Activated naive CD4-positive, alpha-beta T cell treated with anti-CD3 and anti-CD28 coated beads, Interleukin-2, amount 50 U/mL, for 16 hours (primary cell): ENCODE measurements around the gene GPT2.

Experiments
- DNase-seq: peaks from one replicate; pipeline ENCODE4 v3.0.0-alpha.2; 2020

Gene GPT2, protein sequence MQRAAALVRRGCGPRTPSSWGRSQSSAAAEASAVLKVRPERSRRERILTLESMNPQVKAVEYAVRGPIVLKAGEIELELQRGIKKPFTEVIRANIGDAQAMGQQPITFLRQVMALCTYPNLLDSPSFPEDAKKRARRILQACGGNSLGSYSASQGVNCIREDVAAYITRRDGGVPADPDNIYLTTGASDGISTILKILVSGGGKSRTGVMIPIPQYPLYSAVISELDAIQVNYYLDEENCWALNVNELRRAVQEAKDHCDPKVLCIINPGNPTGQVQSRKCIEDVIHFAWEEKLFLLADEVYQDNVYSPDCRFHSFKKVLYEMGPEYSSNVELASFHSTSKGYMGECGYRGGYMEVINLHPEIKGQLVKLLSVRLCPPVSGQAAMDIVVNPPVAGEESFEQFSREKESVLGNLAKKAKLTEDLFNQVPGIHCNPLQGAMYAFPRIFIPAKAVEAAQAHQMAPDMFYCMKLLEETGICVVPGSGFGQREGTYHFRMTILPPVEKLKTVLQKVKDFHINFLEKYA

DNA sequence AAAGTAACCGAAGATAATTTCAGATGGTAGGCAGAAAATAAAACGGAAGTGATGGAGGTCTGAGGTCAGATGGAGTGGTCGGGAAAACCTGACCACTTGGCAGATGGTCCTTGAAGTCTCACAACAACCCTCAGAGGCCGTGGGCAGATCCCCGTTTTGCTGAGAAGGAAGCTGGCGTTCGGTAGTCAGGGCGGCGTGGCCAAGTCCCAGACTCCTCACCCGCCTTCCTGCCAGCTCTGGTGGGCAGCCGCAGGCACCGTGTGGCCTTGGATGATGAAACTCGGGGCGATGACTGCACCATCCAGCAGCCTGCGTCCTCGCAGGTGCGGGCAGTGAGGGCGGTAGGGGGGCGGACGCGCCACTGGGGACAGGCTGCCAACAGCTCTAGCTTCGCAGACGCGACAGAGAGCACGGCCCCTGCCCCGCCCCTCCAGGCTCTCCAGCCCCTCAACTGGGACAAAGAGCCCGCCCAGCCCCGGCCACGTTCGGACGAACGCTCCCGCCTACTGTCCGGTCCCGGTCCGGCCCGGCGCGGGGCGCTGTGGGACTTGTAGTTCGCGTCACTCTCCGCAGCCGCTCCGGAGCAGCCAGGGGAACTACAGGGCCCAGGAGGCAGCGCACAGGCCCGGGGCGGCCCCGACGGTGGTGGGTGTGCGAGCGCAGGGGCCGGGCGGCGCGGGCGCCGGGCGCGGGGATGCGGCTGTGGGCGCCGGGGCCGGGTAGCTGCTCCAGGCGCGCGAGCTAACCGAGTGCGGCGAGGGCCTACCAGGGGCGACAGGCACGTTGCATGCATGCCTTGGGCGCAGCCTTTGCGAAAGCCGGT, at the start of gene GPT2:
Gene GPT2 (plus strand): TSS at position 673 of the 823 bp plus-strand sequence. CDS start 354 bp downstream, outside the sequence.
- peak; percentile 84 for DNase-seq

DNA sequence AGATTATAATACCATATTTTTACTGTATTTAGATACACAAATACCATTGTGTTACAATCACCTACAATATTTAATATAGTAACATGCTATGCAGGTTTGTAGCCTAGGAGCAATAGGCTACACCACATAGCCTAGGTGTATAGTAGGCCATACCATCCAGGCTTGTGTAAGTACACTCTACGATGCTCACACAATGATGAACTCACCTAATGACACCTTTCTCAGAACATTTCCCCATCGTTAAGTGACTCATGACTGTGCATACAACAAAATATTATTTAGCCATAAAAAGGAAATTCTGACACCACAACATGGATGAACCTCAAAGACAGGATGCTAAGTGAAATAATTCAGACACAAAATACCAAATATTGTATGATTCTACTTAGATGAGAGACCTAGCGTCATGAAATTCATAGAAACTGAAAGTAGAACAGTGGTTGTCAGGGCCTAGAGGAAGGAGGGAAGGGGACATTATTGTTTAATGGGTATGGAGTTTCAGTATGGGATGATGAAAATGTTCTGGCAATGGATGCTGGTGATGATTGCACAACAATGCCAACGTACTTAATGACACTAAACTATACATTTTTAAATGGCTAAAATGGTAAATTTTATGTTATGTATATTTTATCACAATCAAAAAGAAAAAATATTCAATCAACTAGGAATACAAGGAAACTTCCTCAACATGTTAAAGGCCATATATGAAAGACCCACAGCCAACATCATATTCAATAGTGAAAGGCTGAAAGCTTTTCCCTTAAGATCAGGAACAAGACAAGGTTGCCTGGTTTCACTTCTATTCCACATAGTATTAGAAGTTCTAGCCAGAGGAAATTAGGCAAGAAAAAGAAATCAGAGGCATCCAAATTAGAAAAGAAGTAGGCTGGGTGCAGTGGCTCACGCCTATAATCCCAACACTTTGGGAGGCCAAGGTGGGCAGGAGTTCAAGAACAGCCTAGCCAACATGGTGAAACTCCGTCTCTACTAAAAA, 47.3 kb upstream of the GPT2 start:
- DNase-seq = no peak

DNA sequence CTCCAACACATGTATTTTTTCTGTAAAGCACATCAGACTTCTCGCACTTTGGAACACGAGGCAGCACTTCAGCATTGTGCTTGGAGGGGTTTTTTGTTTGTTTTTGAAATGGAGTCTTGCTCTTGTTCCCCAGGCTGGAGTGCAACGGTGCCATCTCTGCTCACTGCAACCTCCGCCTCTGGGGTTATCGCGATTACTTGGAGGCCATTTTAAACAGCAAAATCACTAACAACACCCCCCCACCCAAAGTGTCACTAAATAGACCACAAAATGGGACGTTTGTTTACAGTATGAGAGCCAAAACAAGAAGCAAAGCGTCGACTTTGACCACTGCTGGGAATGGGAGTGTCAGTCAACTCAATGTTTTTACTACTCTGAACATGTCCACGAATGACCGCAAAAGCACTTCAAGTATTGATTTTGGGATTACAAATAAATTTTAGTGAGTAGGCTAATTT, 44.1 kb upstream of the GPT2 start:
- no peak for DNase-seq

DNA sequence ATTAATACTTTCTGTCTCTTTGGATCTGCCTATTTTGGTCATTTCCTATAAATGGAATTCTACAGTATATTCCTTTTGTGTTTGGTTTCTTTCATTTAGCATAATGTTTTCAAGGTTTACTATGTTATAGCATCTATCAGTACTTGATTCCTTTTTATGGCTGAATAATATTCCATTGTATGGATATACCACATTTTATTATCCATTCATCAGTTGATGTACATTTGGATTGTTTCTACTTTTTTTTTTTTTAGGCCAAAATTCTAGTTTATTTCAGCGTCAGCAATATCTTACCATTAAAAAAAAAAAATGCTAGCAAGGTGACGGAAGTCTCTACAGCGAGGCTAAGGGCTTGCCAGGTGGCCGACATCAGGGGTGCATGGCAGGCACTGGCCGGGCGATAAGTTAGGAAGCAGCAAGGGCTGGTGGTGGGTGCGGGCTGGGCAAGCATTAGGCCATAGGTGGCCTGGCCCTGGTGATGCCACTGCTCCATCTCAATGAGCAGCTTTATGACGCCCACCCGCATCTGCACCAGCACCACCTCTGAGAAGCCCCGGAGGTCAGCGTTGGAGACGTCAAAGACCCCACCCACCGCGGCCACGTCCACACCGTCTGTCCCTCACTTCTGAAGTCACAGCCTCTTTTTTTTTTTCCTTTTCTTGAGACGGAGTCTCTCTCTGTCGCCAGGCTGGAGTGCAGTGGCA, 41.8 kb upstream of the GPT2 start:
- no peak for DNase-seq

DNA sequence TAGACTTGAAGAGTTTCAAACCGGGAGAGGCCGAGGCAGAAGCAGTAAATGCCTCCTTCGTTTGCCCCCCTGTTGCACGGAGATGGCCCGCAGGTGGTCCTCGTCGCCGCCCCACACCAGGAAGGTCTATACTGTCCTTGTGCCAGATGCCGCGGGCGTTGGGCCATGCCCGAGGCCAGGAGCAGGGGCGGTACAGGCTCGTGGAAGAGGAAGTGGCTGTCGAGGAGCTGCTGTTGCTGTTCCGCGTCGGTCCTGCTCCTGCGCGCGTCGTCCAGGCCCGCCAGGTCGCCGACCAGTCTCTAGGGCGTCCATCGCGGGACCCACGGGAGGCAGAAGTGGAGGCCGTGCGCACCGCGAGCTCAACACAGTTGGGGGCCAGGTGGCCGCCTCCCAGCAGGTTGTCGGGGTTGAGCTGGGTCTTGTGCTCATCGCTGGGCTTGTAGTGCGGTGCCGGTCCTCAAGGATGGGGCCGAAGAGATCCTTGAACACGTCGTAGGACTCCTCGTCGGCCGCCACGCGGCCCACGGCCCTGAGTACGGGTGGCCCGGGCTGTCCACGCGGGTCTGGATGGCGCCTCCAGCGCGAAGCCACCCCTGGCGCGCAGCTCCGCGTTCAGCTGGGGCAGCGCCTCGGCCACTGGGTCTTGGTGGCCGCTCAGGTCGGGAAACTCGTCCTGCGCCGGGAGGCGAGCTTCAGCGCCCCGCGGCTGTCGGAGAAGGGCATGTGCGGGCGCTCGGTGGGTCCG, 40.1 kb upstream of the GPT2 start:
- DNase-seq = no peak

DNA sequence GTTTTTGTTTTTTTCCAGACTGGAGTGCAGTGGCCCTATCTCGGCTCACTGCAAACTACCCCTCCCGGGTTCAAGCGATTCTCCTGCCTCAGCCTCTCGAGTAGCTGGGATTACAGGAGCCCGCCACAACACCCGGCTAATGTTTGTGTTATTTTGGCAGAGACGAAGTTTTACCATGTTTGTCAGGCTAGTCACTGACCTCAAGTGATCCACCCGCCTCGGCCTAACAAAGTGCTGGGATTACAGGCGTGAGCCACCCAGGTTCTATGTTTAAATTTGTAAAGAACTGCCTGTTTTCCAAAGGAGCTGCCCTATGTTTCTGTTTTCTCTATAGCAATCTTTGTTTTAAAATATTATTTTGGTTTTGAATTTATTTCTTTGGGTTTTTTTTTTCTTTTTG, 39.4 kb upstream of the GPT2 start:
- no peak for DNase-seq

DNA sequence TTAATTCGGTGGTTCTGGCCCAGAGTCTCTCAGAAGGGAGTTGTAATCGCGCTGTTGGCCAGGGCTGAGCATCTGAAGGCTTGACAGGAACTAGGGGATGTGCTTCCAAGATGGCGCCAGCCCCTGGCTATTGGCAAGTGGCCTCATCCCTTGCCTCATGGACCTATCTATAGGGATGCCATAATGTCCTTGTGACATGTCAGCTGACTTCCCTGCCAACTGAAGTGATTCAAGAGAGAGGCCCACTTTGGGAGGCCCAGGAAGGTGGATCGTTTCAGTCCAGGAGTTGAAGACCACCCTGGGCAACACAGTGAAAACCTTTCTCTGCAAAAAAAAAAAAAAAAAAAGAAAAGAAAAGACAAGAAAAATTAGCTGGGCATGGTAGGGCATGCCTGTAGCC, 38.2 kb upstream of the GPT2 start:
- no peak for DNase-seq

DNA sequence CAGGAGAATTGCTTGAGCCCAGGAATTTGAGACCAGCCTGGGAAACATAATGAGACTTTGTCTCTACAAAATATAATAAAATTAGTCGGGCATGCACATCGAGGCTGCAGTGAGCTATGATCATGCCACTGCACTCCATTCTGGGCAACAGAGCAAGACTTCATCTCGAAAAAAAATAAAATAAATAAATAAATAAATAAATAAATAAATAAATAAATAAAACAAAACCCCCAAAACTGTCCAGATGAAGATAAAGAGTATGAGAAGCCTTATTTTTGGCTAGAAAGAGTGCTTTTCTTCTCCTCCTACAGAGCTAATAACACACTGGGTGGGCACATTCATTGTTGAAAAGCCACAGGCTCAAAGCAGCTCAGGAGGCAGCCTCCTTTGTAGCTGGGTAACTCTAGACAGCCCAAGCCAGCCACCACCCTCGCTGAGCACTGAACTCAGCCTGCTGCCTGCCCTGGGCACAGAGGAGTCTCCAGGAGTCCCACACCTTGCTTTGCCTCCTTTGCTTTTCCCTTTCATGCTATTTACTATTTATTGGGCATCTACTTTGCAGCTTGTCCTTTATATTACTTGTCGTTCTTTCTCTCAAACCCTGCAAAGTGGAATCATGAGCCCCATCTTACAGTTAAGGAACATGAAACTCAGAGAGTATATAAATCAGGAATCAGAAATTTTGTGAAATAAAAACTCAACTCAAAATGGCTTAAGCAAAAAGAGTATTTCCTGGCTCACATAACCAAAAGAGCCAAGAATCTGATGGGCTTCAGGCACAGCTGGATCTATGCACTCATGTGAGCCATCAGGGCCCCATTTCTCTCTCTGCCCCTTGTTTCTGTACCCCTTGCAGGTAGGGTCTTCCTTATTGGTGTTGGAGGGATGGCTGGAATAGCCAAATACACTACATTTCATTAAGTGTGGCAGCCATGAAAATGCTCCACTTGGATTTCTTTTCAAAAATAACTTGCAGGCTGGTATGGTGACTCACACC, 35.1 kb upstream of the GPT2 start:
- DNase-seq = no peak

DNA sequence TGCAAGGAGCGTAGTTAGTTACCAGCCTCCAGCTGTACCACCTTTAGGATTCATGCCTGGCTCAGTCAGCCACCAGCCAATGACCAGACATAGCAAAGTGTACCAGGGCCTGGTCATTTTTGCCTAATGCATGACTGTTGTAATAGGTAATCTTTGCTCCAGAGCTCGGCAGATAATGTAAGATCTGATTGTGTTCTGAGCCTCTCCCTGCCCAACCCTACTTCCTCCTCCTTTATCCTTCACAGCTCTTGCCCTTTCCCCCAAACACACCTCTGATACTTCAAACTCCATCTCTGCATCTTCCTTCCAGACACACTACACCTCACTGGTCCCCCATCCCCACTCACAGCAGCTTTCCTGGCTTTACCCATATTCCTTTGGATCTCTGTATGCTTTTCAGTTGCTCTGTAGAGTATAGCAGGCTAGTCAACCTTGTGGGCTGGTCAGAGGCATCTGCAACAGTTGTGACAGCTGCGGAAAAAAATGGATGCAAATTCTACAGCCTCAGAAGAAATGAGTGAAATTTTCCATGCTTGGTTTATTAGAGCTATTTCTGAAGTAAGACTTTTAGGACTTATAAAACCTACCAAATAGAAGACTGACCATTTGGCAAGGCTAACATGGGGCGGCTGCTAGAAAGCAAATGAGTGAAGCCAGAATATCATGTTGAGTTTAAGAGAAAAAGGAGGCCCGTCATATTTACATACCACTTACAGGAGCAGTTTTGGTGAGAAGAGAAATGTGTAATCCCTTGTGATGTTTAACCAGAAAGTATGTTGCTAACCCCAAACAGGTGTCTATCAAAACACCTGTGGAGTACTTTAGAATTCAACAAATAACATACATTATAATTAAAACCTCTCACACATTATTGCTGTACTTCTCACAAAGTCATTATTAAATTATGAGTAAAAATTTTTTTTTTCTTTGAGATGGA, 33.3 kb upstream of the GPT2 start:
- DNase-seq = no peak

DNA sequence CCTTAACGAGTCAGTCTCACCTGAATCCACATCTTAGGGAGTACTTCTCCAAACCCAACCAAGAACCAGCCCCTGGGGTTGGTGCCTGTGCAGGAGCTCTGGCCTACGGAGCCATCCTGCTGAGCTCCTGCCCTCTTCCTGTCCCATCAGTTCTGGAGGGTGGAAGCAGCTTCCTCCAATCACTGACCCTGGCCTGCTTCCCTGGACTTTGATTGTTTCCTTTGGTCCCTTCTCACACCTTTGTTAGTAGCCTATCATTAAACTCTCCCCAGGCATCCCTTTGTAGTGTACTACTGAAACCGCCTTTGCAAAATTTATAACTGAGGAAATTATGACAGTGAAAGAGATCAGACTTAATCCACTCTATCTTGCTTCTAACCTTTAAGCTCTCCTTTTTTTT, 32.0 kb upstream of the GPT2 start:
- no peak for DNase-seq

DNA sequence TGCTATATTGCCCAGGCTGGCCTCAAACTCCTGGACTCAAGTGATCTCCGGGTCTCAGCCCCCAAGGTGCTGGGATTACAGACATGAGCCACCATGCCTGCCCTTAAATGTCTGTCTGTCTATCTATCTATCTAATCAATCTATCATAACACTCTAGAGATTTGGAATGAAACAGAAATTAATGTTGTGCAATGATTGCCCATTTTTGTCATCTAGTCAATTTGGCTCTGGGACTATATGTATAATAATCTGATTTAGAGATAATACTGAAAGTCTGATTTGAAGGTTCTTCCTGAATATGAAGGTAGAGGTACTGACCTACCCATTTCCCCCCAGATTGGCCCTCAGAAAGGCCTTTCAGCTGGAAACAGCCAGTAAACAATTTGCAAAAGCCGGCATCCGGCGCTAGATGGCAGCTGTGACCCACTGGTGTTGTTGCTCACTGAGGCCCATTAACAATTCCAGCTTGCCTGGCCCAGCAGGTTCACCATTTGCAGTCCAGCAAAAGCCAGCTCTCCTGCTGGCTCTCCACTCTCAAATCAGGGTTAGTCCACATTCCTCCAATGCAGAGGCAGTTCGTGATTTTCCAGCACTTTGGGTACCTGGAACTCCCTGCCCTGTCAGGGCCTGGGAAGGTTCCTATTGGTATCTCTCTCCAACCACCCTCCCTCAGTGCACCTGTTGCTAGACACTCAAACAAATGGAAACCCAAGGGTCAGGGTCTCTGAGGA, 30.3 kb upstream of the GPT2 start:
- peak; percentile 61 for DNase-seq

DNA sequence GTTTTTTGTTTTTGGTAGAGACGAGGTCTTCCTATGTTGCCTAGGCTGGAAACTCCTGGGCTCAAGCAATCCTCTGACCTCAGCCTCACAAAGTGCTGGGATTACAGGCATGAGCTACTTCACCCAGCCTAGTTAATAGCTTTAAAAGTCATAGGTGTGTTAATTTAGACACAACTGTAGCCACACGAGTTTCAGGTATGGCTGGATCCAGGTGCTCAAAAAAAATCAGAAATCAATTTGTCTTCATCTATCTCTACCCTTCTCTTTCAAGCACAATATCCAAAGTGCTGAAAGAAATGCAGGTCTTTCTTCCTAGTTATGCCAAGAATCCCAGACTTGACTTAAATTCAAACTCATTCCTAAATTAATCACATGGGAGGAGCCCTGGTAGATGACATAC, 29.3 kb upstream of the GPT2 start:
- no peak for DNase-seq

DNA sequence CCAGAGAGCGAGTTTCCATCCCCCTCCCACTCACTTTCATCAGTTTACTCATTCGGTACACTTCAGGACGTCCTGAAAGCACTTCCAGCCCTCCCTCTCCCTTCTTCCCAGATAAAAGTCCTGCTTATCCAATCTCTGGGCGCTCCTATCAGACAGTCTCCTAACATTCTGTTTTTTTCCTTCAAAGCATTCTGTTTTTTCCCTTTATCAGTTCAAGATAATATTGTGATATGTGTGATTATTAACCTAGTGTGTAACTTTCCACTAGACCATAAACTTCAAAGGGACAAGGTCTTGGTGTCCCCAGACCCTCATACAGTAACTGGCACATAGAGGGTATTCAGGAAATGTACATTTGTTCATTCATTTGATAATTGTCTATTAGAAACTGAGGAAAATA, 28.8 kb upstream of the GPT2 start:
- no peak for DNase-seq

DNA sequence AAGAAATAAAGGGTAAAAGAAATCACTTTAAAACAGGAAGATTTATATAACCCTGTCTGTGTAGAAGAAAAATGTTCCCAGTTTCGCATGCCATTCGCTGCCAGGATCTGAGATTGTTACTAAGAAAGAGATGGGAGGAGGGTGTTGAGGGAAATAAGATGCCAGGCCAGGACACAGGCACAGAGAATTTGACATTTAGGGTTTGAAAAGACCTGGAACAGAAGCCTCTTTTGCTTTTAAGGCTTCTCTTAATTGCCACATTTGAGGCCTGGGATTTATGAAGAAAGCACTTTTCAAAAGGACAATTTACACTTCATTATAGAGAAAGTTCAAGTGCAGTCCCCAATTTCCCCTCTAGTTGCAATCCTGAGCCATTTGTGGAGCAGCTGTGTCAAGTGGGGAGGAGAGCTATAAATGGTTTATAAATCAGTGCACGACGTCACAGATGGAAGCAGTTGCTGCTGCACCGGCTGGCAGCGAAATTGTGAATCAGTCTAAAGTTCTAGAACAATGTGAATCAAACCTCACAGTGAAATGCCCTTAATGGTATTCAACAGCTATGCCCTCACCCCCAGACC, 26.7 kb upstream of the GPT2 start:
- DNase-seq = no peak

DNA sequence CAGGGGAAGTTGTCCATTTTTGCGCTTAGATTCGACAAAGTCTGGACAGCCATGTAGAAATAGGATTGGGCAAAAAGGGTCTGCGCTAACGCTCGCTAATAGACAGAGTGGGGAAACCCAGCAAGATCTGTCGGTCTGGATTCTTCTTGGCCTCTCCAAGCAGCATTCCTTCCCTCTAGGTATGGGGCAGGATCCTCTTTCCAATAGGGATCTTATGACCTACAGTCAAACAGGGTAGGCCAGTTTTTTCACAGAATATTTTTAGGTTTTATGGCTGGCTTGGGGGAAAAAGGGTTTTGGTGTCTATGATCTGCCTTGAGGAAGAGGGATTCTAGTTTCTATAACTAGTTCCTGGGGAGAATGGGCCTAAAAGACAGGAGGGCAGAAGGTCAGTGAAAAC, 26.0 kb upstream of the GPT2 start:
- DNase-seq = no peak

DNA sequence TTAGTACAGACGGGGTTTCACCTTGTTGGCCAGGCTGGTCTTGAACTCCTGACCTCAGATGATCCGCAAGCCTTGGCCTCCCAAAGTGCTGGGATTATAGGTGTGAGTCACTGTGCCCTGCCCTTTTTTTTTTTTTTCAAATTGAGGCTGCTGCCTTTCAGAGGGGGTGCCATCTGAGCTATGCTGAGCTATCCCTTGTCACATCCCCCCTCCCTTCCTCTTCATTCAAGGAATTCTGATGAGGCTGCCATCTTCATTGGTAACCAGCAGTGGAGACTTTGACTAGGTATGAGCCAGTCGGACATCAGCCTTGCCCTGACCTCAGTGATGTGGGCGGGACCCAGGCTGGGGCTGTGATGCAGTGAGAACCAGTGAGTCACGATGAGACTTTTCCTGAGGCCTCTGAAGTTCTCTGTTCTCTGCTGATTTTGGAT, 24.4 kb upstream of the GPT2 start:
- no peak for DNase-seq
